Esophagus muscularis mucosa (tissue), 4 donors: Measurements from ENCODE around the gene OR13G1. TPM values are rescaled to one million over a fixed set of nuclear protein-coding genes. Genes with fewer than 3 reads are reported as not detected.

ENCODE experiments used
- DNase-seq: peaks from one replicate; pipeline ENCODE4 v3.0.0-alpha.2; 2017; ENCODE audit errors: extremely low spot score
- H3K27ac ChIP-seq, 4 donors: fragments of 200-600 bp; sonication (generic); replicated peaks in 1 of 4; 1 replicate in 3 of 4; 2 replicates in 1 of 4; pipeline ENCODE4 v1.5.1; 2016 to 2019; ENCODE audit warnings: mild to moderate bottlenecking in 1 of 4
- H3K27me3 ChIP-seq, 4 donors: fragments of 200-600 bp; sonication (generic); one replicate each; pipeline versions ENCODE4 v1.5.1 to v1.6.0; 2016 to 2019
- H3K36me3 ChIP-seq, 4 donors: fragments of 200-600 bp; sonication (generic); one replicate each; pipeline ENCODE4 v1.5.1; 2016 to 2019
- H3K4me1 ChIP-seq, 4 donors: fragments of 200-600 bp; sonication (generic); one replicate each; pipeline ENCODE4 v1.5.1; 2016 to 2019
- H3K4me3 ChIP-seq, 4 donors: fragments of 200-600 bp; sonication (generic); 1 replicate in 2 of 4; 2 replicates in 2 of 4; pipeline ENCODE4 v1.5.1; 2016 to 2019; ENCODE audit warnings: mild to moderate bottlenecking in 4 of 4, moderate library complexity in 1 of 4
- H3K9me3 ChIP-seq, 4 donors: fragments of 200-600 bp; sonication (generic); 1 replicate in 3 of 4; 2 replicates in 1 of 4; pipeline ENCODE4 v1.5.1; 2016 to 2019
- EP300 ChIP-seq: sonication (generic); formaldehyde crosslinking; IDR thresholded peaks from one replicate; pipeline ENCODE4 v1.6.1; 2017; ENCODE audit warnings: antibody characterized with exemption
- POLR2A ChIP-seq: fragments of 450-650 bp; IDR thresholded peaks from one replicate; pipeline ENCODE4 v1.6.1; 2017; ENCODE audit warnings: antibody characterized with exemption, moderate library complexity, mild to moderate bottlenecking, low read depth
- POLR2AphosphoS5 ChIP-seq, 2 donors: sonication (generic); formaldehyde crosslinking; IDR thresholded peaks; one replicate each; pipeline ENCODE4 v1.6.1; 2017; ENCODE audit warnings: antibody characterized with exemption in 2 of 2
- WGBS: methylation state at CpG from one replicate; pipeline ENCODE4 v1.1.5; 2018; 5-methylcytosine and 5-hydroxymethylcytosine counted together
- intact Hi-C: fragments of 100-400 bp; cut with DNase I; formaldehyde crosslinking; loops from one replicate; pipeline ENCODE4 v1.15.1; 2023
- total RNA-seq, 4 donors: library from RNA; depleted of rRNA; stranded (reverse); fragments of >200 nt; gene quantifications; one replicate each; pipeline versions ENCODE4 v1.1.0 to v1.2.1, GENCODE V29; 2016
- TF ChIP-seq, protein P1 (sequence below), 3 experiments: fragments of 200-600 bp in 2 of 3; fragments of 450-650 bp in 1 of 3; sonication (generic) in 2 of 3; IDR thresholded peaks; one replicate each; pipeline ENCODE4 v1.5.1; 2017 to 2019; ENCODE audit warnings: antibody characterized with exemption in 3 of 3, mild to moderate bottlenecking in 2 of 3, moderate library complexity in 1 of 3

The OR13G1 gene
- total RNA-seq, 4 donors from 2014 or later, result not detected

DNA sequence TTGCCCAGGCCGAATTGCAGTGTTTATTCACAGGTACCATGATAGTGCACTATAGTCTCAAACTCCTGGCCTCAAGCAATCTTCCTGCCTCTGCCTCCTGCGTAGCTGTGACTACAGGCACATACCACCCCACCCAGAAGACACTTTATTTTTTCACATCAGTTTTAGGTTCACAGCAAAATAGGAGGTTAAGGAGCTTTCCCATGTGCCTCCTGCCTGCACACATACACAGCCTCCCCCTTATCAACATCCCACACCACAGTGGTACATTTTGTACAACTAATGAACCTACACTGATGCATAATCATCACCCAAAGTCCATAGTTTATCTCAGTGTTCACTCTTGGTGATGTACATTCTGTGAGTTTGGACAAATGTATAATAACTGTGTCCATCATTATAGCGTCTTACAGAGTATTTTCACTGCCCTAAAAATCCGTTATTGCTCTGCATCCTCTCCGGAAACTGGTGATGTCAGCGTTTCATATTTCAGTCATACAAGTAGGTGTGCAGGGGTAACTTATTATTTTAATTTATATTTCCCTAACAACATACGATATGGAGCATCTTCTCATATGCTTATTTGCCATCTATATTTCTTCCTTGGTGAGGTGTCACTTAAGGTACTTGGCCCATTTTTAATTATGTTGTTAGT, 23.2 kb downstream of the OR13G1 start:
- no peaks in the 10 kb centered on the region for H3K4me1 ChIP-seq
- TF ChIP-seq POLR2AphosphoS5 (IDR thresholded peaks at IDR 0.05), result no peak
- TF ChIP-seq, protein P1, sequence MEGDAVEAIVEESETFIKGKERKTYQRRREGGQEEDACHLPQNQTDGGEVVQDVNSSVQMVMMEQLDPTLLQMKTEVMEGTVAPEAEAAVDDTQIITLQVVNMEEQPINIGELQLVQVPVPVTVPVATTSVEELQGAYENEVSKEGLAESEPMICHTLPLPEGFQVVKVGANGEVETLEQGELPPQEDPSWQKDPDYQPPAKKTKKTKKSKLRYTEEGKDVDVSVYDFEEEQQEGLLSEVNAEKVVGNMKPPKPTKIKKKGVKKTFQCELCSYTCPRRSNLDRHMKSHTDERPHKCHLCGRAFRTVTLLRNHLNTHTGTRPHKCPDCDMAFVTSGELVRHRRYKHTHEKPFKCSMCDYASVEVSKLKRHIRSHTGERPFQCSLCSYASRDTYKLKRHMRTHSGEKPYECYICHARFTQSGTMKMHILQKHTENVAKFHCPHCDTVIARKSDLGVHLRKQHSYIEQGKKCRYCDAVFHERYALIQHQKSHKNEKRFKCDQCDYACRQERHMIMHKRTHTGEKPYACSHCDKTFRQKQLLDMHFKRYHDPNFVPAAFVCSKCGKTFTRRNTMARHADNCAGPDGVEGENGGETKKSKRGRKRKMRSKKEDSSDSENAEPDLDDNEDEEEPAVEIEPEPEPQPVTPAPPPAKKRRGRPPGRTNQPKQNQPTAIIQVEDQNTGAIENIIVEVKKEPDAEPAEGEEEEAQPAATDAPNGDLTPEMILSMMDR (IDR thresholded peaks at IDR 0.05), result no peak
- no peak for TF ChIP-seq EP300
- no peak for TF ChIP-seq POLR2A
- no peaks in the 10 kb centered on the region for H3K9me3 ChIP-seq
- H3K27me3 ChIP-seq, result no peaks in the 10 kb centered on the region
- H3K36me3 ChIP-seq, result no peaks in the 10 kb centered on the region
- no peak overlapping the region for H3K4me3 ChIP-seq
- no peak for DNase-seq
- intact Hi-C loops, result no loop called here
- no peak overlapping the region for H3K27ac ChIP-seq
- WGBS, result 82% methylated on average over 7 of the region's 7 CpGs

DNA sequence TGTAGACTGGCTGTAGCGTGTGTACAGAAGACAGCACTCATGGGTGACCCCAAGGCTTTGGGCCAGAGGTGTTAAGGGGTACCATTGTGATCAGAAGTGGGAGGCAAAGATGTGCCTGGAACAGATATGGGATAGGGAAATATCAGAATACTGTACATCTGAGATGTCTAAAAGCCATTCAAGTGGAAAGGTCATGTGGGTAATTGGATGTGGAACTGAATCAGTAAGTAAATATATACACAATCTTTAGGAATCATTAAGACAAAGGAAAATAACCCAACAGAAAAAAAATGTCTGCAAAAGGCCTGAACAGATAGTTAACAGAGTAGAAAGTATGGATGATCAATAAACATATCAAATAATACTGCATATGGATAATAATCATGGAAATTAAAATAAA, 26.5 kb downstream of the OR13G1 start:
- TF ChIP-seq EP300 (no peak), POLR2A (no peak), POLR2AphosphoS5 (IDR thresholded peaks at IDR 0.05) (no peak)
- TF ChIP-seq, protein P1 (IDR thresholded peaks at IDR 0.05), result no peak

DNA sequence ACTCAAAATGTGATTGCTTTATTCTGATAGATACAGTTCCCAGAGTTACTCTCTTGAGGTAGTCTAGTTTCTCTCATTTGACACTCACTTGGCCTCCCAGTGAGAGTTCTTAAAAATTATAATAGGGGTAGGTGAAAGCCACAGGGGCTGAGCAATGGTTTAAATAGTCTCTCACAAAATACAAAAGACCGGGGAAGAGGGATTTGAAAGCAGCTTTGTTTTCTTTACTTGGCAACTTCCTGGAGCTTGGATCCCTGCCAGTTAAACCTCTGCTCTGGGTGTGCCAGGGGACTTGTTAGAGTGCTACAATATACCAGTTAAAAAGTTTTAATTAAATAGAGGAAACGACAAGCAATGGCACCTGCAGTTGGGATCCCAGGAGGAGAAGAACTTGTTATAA, 31.7 kb downstream of the OR13G1 start:
- no peak overlapping the region for H3K4me3 ChIP-seq
- H3K27ac ChIP-seq, result no peak overlapping the region
- DNase-seq, result no peak
- TF ChIP-seq, protein P1 (IDR thresholded peaks at IDR 0.05), result no peak
- no peak for TF ChIP-seq POLR2A
- TF ChIP-seq POLR2AphosphoS5 (IDR thresholded peaks at IDR 0.05), result no peak
- TF ChIP-seq EP300, result no peak
- WGBS, result 3% methylated on average over 2 of the region's 2 CpGs
- H3K27me3 ChIP-seq, result no peaks in the 10 kb centered on the region
- intact Hi-C loops, result no loop called here
- no peaks in the 10 kb centered on the region for H3K4me1 ChIP-seq
- no peaks in the 10 kb centered on the region for H3K36me3 ChIP-seq
- H3K9me3 ChIP-seq, result no peaks in the 10 kb centered on the region

More for the DNA sequence above, 26.5 kb downstream of the OR13G1 start:
- H3K27me3 ChIP-seq, result no peaks in the 10 kb centered on the region
- intact Hi-C loops, result no loop called here
- H3K4me3 ChIP-seq, result no peak overlapping the region
- no peaks in the 10 kb centered on the region for H3K4me1 ChIP-seq
- DNase-seq, result no peak
- WGBS, result 90% methylated on average over 1 of the region's 1 CpG
- no peaks in the 10 kb centered on the region for H3K36me3 ChIP-seq
- H3K27ac ChIP-seq, result no peak overlapping the region
- no peaks in the 10 kb centered on the region for H3K9me3 ChIP-seq

DNA sequence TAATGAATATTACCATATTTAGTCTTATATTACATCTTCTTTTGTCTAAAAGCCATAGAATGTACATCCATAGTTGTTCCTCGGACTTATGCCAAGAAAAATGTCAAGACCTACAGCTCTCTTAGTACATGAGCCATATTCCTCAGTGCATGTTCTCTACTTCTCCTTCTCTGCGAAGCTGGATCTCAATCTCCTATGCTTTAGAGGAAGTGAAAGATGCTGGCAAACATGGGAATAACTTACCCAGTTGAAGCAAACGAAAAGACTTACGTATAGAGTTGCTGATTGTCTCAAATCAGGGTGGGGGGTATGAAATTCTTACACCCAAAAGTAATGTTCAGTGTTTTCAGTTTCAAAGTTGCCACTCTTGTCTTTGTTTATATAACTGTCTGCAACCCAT, 32.7 kb downstream of the OR13G1 start:
- no peak overlapping the region for H3K4me3 ChIP-seq
- intact Hi-C loops, result no loop called here
- H3K27me3 ChIP-seq, result no peaks in the 10 kb centered on the region
- H3K27ac ChIP-seq, result no peak overlapping the region
- no peaks in the 10 kb centered on the region for H3K4me1 ChIP-seq
- H3K36me3 ChIP-seq, result no peaks in the 10 kb centered on the region
- no peaks in the 10 kb centered on the region for H3K9me3 ChIP-seq
- TF ChIP-seq, protein P1 (IDR thresholded peaks at IDR 0.05), result no peak
- TF ChIP-seq POLR2A (no peak), EP300 (no peak), POLR2AphosphoS5 (IDR thresholded peaks at IDR 0.05) (no peak)
- no peak for DNase-seq
- WGBS, result 79% methylated on average over 4 of the region's 4 CpGs

DNA sequence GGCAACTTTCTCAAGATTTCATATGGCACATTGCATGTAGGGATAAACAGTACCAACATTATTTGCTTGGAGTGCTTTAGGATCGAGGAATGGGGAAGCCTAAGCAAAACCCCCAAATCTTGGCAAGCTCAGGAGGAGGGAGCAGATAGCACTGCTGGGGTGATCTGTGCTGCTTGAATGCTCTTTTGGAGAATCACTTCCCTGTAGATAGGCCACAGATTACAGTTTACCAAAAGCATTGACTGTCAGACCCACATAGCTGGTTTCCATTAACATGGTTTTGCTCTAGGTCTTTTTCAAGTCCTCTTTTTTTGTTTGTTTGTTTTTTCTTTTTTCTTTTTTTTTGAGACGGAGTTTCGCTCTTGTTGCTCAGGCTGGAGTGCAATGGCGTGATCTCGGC, 36.8 kb downstream of the OR13G1 start:
- Histone ChIP-seq H3K9me3 (no peaks in the 10 kb centered on the region), H3K27me3 (peaks cover 0 to 19% (median 0%) of the 10 kb centered on the region in 4 donors), H3K36me3 (no peaks in the 10 kb centered on the region), H3K4me3 (no peak overlapping the region), H3K4me1 (peaks cover 0 to 11% (median 1%) of the 10 kb centered on the region in 4 donors), H3K27ac (no peak overlapping the region)
- intact Hi-C loops, result no loop called here
- WGBS, result 80% methylated on average over 5 of the region's 5 CpGs
- no peak for DNase-seq
- TF ChIP-seq, protein P1 (IDR thresholded peaks at IDR 0.05), result no peak
- TF ChIP-seq EP300 (no peak), POLR2AphosphoS5 (IDR thresholded peaks at IDR 0.05) (no peak), POLR2A (no peak)
